GM19452 (cell line): ENCODE results near the gene CYB561D1.

Experiments
- ATAC-seq: cut with Tn5 transposase; IDR thresholded peaks from one replicate; pipeline ENCODE4 v1.9.1; 2021; ENCODE audit not compliant: unreplicated experiment

Gene CYB561D1

GRCh38 chr1:109527846-109528695 lies 34.2 kb downstream of the CYB561D1 start:
- ATAC-seq: no peak

GRCh38 chr1:109528712-109529111 lies 34.8 kb downstream of the CYB561D1 start:
- ATAC-seq: no peak

GRCh38 chr1:109529881-109530456 lies 36.1 kb downstream of the CYB561D1 start:
- no peak for ATAC-seq

- no peak for ATAC-seq
These were observed 36.7 kb downstream of the CYB561D1 start for GRCh38 chr1:109530457-109531087.

GRCh38 chr1:109531380-109531779 lies 37.5 kb downstream of the CYB561D1 start:
- ATAC-seq: no peak

- ATAC-seq: no peak
These were observed 38.0 kb downstream of the CYB561D1 start for GRCh38 chr1:109531826-109532364.

GRCh38 chr1:109532365-109533136 lies 38.7 kb downstream of the CYB561D1 start:
- ATAC-seq: no peak

- no peak for ATAC-seq
These were observed 40.5 kb downstream of the CYB561D1 start for GRCh38 chr1:109534307-109534858.

- ATAC-seq: no peak
These were observed 41.6 kb downstream of the CYB561D1 start for GRCh38 chr1:109535481-109535880.

- ATAC-seq: no peak
These were observed 42.1 kb downstream of the CYB561D1 start for GRCh38 chr1:109535971-109536491.

GRCh38 chr1:109537450-109538178 lies 43.7 kb downstream of the CYB561D1 start:
- no peak for ATAC-seq

- ATAC-seq: no peak
These were observed 45.1 kb downstream of the CYB561D1 start for GRCh38 chr1:109538827-109539555.

- ATAC-seq: no peak
These were observed 45.8 kb downstream of the CYB561D1 start, which contains the start of gene GPR61 for GRCh38 chr1:109539676-109540075. TSS of gene GPR61 (plus strand) at chr1:109539872. CDS start at chr1:109543023, 3,151 bp downstream.

- no peak for ATAC-seq
These were observed 47.2 kb downstream of the CYB561D1 start for GRCh38 chr1:109541102-109541501.

- ATAC-seq: no peak
These were observed 48.8 kb downstream of the CYB561D1 start for GRCh38 chr1:109542657-109543056.

- no peak for ATAC-seq
These were observed 49.5 kb downstream of the CYB561D1 start for GRCh38 chr1:109543283-109543987.

- ATAC-seq: no peak
These were observed 50.3 kb downstream of the CYB561D1 start for GRCh38 chr1:109543988-109544735.
